ENCODE data around the gene CYP2W1. TPM values are rescaled to one million over a fixed set of nuclear protein-coding genes. Genes with fewer than 3 reads are reported as not detected.

Gene CYP2W1
- total and polyA plus RNA-seq, 10 of the 15 experiments (the other 5 are each of a cell fraction or from before 2014, with no cell fraction given), result not detected

GRCh38 chr7:974820-975681 lies 7.9 kb upstream of the CYP2W1 start, which contains the start of gene COX19 (continued):
- no peak for TF ChIP-seq ETV6 (conservative IDR thresholded peaks at IDR 0.05 in 1 of 2, IDR thresholded peaks at IDR 0.05 in 1 of 2; ENCODE audit: borderline replicate concordance in 1 of 2, low read depth in 1 of 2)
- TF ChIP-seq KAT2A (conservative IDR thresholded peaks at IDR 0.05; ENCODE audit: control insufficient read depth, low read depth, low read length), result no peak
- no peak for TF ChIP-seq JUND (IDR thresholded peaks at IDR 0.05; ENCODE audit: low read depth, low read length)
- no peak; the same call in 1 of the 2 replicates for TF ChIP-seq SIN3A (IDR thresholded peaks at IDR 0.05; ENCODE audit: low read depth, low read length)
- no peak for TF ChIP-seq GABPA (IDR thresholded peaks at IDR 0.05; ENCODE audit: low read depth)
- TF ChIP-seq TCF12 (IDR thresholded peaks at IDR 0.05; ENCODE audit: low read depth, low read length), result peak; percentile 53; the same call in 1 of the 2 replicates
- TF ChIP-seq DPF2 (IDR thresholded peaks at IDR 0.05), result peak; percentile 85
- TF ChIP-seq ZNF384 (IDR thresholded peaks at IDR 0.05; ENCODE audit: borderline replicate concordance, low read depth, low read length), result no peak
- TF ChIP-seq SUZ12 (IDR thresholded peaks at IDR 0.05; ENCODE audit: unreplicated experiment), result no peak
- TF ChIP-seq BCL3 (IDR thresholded peaks at IDR 0.05; ENCODE audit: borderline replicate concordance, insufficient read depth, low read depth, low read length, poor library complexity, severe bottlenecking), result peak; percentile 12
- TF ChIP-seq NR2F1 (conservative IDR thresholded peaks at IDR 0.05), result peak; percentile 72
- TF ChIP-seq KLF5 (IDR thresholded peaks at IDR 0.05; ENCODE audit: partially characterized antibody), result no peak
- TF ChIP-seq ASH2L (IDR thresholded peaks at IDR 0.05; ENCODE audit: borderline replicate concordance, low read depth), result peak; percentile 81; the same call in 1 of the 2 replicates
- peak; percentile 98 for TF ChIP-seq POLR2AphosphoS2 (IDR thresholded peaks at IDR 0.05; ENCODE audit: low read depth, low read length)
- TF ChIP-seq CEBPB (IDR thresholded peaks at IDR 0.05; ENCODE audit: borderline replicate concordance in 1 of 2, low read depth in 2 of 2, low read length in 2 of 2), result no peak
- no peak for TF ChIP-seq ATF2 (IDR thresholded peaks at IDR 0.05; ENCODE audit: low read length)
- no peak for TF ChIP-seq RCOR1 (conservative IDR thresholded peaks at IDR 0.05; ENCODE audit: low read depth, low read length)
- no peak for TF ChIP-seq EP300 (IDR thresholded peaks at IDR 0.05; ENCODE audit: borderline replicate concordance in 1 of 2, control insufficient read depth in 1 of 2, low read depth in 2 of 2, low read length in 2 of 2)
- TF ChIP-seq RAD21 (IDR thresholded peaks at IDR 0.05; ENCODE audit: insufficient read depth, low read depth, low read length), result no peak
- TF ChIP-seq, protein P1, sequence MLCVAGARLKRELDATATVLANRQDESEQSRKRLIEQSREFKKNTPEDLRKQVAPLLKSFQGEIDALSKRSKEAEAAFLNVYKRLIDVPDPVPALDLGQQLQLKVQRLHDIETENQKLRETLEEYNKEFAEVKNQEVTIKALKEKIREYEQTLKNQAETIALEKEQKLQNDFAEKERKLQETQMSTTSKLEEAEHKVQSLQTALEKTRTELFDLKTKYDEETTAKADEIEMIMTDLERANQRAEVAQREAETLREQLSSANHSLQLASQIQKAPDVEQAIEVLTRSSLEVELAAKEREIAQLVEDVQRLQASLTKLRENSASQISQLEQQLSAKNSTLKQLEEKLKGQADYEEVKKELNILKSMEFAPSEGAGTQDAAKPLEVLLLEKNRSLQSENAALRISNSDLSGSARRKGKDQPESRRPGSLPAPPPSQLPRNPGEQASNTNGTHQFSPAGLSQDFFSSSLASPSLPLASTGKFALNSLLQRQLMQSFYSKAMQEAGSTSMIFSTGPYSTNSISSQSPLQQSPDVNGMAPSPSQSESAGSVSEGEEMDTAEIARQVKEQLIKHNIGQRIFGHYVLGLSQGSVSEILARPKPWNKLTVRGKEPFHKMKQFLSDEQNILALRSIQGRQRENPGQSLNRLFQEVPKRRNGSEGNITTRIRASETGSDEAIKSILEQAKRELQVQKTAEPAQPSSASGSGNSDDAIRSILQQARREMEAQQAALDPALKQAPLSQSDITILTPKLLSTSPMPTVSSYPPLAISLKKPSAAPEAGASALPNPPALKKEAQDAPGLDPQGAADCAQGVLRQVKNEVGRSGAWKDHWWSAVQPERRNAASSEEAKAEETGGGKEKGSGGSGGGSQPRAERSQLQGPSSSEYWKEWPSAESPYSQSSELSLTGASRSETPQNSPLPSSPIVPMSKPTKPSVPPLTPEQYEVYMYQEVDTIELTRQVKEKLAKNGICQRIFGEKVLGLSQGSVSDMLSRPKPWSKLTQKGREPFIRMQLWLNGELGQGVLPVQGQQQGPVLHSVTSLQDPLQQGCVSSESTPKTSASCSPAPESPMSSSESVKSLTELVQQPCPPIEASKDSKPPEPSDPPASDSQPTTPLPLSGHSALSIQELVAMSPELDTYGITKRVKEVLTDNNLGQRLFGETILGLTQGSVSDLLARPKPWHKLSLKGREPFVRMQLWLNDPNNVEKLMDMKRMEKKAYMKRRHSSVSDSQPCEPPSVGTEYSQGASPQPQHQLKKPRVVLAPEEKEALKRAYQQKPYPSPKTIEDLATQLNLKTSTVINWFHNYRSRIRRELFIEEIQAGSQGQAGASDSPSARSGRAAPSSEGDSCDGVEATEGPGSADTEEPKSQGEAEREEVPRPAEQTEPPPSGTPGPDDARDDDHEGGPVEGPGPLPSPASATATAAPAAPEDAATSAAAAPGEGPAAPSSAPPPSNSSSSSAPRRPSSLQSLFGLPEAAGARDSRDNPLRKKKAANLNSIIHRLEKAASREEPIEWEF (IDR thresholded peaks at IDR 0.05; ENCODE audit: insufficient replicate concordance, low read depth, low read length), result peak; percentile 98
- TF ChIP-seq HDAC6 (IDR thresholded peaks at IDR 0.05; ENCODE audit: unreplicated experiment), result no peak
